ENCODE measurements around the gene SLC25A1. TPM values are rescaled to one million over a fixed set of nuclear protein-coding genes. Genes with fewer than 3 reads are reported as not detected.

The SLC25A1 gene
- total RNA-seq, 1 donor from 2014 or later: 99.8 TPM

Other genes with a start within 250 kb of the SLC25A1 start
- gene PRODH, start 242.4 kb downstream of the SLC25A1 start, total RNA-seq: 6.4 and 9.2 TPM in 2 replicates
- 87.1 and 89.1 TPM in 2 replicates for gene DGCR2, start 56.3 kb downstream of the SLC25A1 start, total RNA-seq
- not detected in 2 replicates for gene TSSK2, start 47.4 kb downstream of the SLC25A1 start, total RNA-seq
- 18.7 and 20.4 TPM in 2 replicates for gene ESS2, start 34.1 kb downstream of the SLC25A1 start, total RNA-seq
- gene GSC2, start 28.4 kb downstream of the SLC25A1 start, total RNA-seq: not detected in 2 replicates
- 6.6 and 8.7 TPM in 2 replicates for gene CLTCL1, start 113.0 kb upstream of the SLC25A1 start, total RNA-seq